NT2/D1 (cell line): ENCODE data around the gene MBD3L3.

Experiments used
- SUZ12 ChIP-seq: IDR thresholded peaks from 2 replicates; pipeline ENCODE4 v1.6.1; 2011; ENCODE audit not compliant: insufficient read length, insufficient read depth; ENCODE audit errors: extremely low read depth
- ZNF274 ChIP-seq: IDR thresholded peaks from 2 replicates; pipeline ENCODE4 v1.6.1; 2011; ENCODE audit warnings: mild to moderate bottlenecking, low read depth, low read length

GRCh38 chr19:7083076-7083956, 24.8 kb upstream of the MBD3L3 start:
- TF ChIP-seq SUZ12 (no peak), ZNF274 (peak; percentile 97)
